ENCODE data around the gene GHRHR.

Gene GHRHR

GRCh38 chr7:30929686-30930085 lies 34.1 kb upstream of the GHRHR start:
- Histone ChIP-seq H3K4me3 (ENCODE audit: low read length) (no peak overlapping the region), H3K4me2 (ENCODE audit: low read length) (no peak overlapping the region), H3K79me2 (ENCODE audit: control insufficient read depth, low read length) (no peaks in the 10 kb centered on the region), H3K4me1 (ENCODE audit: control insufficient read depth, low read length) (no peaks in the 10 kb centered on the region), H3K27ac (ENCODE audit: low read depth, low read length) (no peak overlapping the region), H3K9me2 (replicated peaks; ENCODE audit: control insufficient read depth, low read length) (no peaks in the 10 kb centered on the region), H3K27me3 (ENCODE audit: control insufficient read depth, low read length) (peaks cover 4% of the 10 kb centered on the region; the same call in 1 of the 2 replicates), H3K36me3 (ENCODE audit: control insufficient read depth, low read length) (no peaks in the 10 kb centered on the region), H3F3A (ENCODE audit: control insufficient read depth, insufficient read depth) (no peaks in the 10 kb centered on the region), H4K20me1 (ENCODE audit: control insufficient read depth, insufficient read depth, low read depth, low read length) (no peaks in the 10 kb centered on the region), H3K9me3 (ENCODE audit: control insufficient read depth, insufficient read depth, low read length) (peaks cover 3% of the 10 kb centered on the region; the same call in 1 of the 2 replicates)
- no peak for TF ChIP-seq CTCF (IDR thresholded peaks at IDR 0.05; ENCODE audit: low read depth, low read length, poor library complexity, severe bottlenecking)
- TF ChIP-seq EZH2phosphoT487 (IDR thresholded peaks at IDR 0.05; ENCODE audit: borderline replicate concordance, low read length), result no peak

GRCh38 chr7:30930621-30931020 lies 33.1 kb upstream of the GHRHR start:
- Histone ChIP-seq H3K27me3 (ENCODE audit: control insufficient read depth, low read length) (peaks cover 4% of the 10 kb centered on the region; the same call in 1 of the 2 replicates), H3K27ac (ENCODE audit: low read depth, low read length) (no peak overlapping the region)

GRCh38 chr7:30931161-30931928 lies 32.4 kb upstream of the GHRHR start:
- no peaks in the 10 kb centered on the region for H4K20me1 ChIP-seq (ENCODE audit: control insufficient read depth, insufficient read depth, low read depth, low read length)
- no peaks in the 10 kb centered on the region for H3F3A ChIP-seq (ENCODE audit: control insufficient read depth, insufficient read depth)
- no peaks in the 10 kb centered on the region for H3K4me1 ChIP-seq (ENCODE audit: control insufficient read depth, low read length)
- no peak overlapping the region for H3K4me3 ChIP-seq (ENCODE audit: low read length)
- H3K27me3 ChIP-seq (ENCODE audit: control insufficient read depth, low read length), result peaks cover 4% of the 10 kb centered on the region; the same call in 1 of the 2 replicates
- no peaks in the 10 kb centered on the region for H3K36me3 ChIP-seq (ENCODE audit: control insufficient read depth, low read length)
- H3K9me3 ChIP-seq (ENCODE audit: control insufficient read depth, insufficient read depth, low read length), result peaks cover 3% of the 10 kb centered on the region; the same call in 1 of the 2 replicates
- H3K27ac ChIP-seq (ENCODE audit: low read depth, low read length), result no peak overlapping the region
- H3K4me2 ChIP-seq (ENCODE audit: low read length), result no peak overlapping the region
- H3K9me2 ChIP-seq (replicated peaks; ENCODE audit: control insufficient read depth, low read length), result no peaks in the 10 kb centered on the region
- TF ChIP-seq CTCF (IDR thresholded peaks at IDR 0.05; ENCODE audit: low read depth, low read length, poor library complexity, severe bottlenecking), result no peak
- TF ChIP-seq EZH2phosphoT487 (IDR thresholded peaks at IDR 0.05; ENCODE audit: borderline replicate concordance, low read length), result no peak
- H3K79me2 ChIP-seq (ENCODE audit: control insufficient read depth, low read length), result no peaks in the 10 kb centered on the region

More at GRCh38 chr7:30930621-30931020, 33.1 kb upstream of the GHRHR start:
- H3K9me2 ChIP-seq (replicated peaks; ENCODE audit: control insufficient read depth, low read length), result no peaks in the 10 kb centered on the region
- no peaks in the 10 kb centered on the region for H3F3A ChIP-seq (ENCODE audit: control insufficient read depth, insufficient read depth)
- peaks cover 3% of the 10 kb centered on the region; the same call in 1 of the 2 replicates for H3K9me3 ChIP-seq (ENCODE audit: control insufficient read depth, insufficient read depth, low read length)
- H3K4me2 ChIP-seq (ENCODE audit: low read length), result no peak overlapping the region
- H4K20me1 ChIP-seq (ENCODE audit: control insufficient read depth, insufficient read depth, low read depth, low read length), result no peaks in the 10 kb centered on the region
- H3K79me2 ChIP-seq (ENCODE audit: control insufficient read depth, low read length), result no peaks in the 10 kb centered on the region
- H3K4me1 ChIP-seq (ENCODE audit: control insufficient read depth, low read length), result no peaks in the 10 kb centered on the region
- TF ChIP-seq EZH2phosphoT487 (IDR thresholded peaks at IDR 0.05; ENCODE audit: borderline replicate concordance, low read length), result no peak
- H3K36me3 ChIP-seq (ENCODE audit: control insufficient read depth, low read length), result no peaks in the 10 kb centered on the region
- no peak overlapping the region for H3K4me3 ChIP-seq (ENCODE audit: low read length)

- TF ChIP-seq EZH2phosphoT487 (IDR thresholded peaks at IDR 0.05; ENCODE audit: borderline replicate concordance, low read length) (no peak), CTCF (IDR thresholded peaks at IDR 0.05; ENCODE audit: low read depth, low read length, poor library complexity, severe bottlenecking) (no peak)
- Histone ChIP-seq H3K27ac (ENCODE audit: low read depth, low read length) (no peak overlapping the region), H3F3A (ENCODE audit: control insufficient read depth, insufficient read depth) (no peaks in the 10 kb centered on the region), H3K4me3 (ENCODE audit: low read length) (no peak overlapping the region), H3K79me2 (ENCODE audit: control insufficient read depth, low read length) (no peaks in the 10 kb centered on the region), H3K9me3 (ENCODE audit: control insufficient read depth, insufficient read depth, low read length) (peaks cover 2% of the 10 kb centered on the region; the same call in 1 of the 2 replicates), H3K27me3 (ENCODE audit: control insufficient read depth, low read length) (peaks cover 4% of the 10 kb centered on the region; the same call in 1 of the 2 replicates), H3K4me1 (ENCODE audit: control insufficient read depth, low read length) (no peaks in the 10 kb centered on the region), H3K36me3 (ENCODE audit: control insufficient read depth, low read length) (no peaks in the 10 kb centered on the region), H4K20me1 (ENCODE audit: control insufficient read depth, insufficient read depth, low read depth, low read length) (no peaks in the 10 kb centered on the region), H3K9me2 (replicated peaks; ENCODE audit: control insufficient read depth, low read length) (no peaks in the 10 kb centered on the region), H3K4me2 (ENCODE audit: low read length) (no peak overlapping the region)
These were observed 31.7 kb upstream of the GHRHR start for GRCh38 chr7:30931929-30932540.
